Kidney (tissue), 14 donors: ENCODE data around the gene RIMBP2. TPM values are rescaled to one million over a fixed set of nuclear protein-coding genes. Genes with fewer than 3 reads are reported as not detected.
A peak's percentile ranks its signal among the peaks of the same experiment; 100 is the strongest.

Experiments used
- DNase-seq, 5 donors: peaks; one replicate each; pipeline ENCODE4 v3.0.0-alpha.2; 2013 to 2020
- FAIRE-seq: peaks from 2 replicates; lab custom pipeline; 2012; peaks lifted over from hg19 to GRCh38; lab: Jason Lieb, UNC
- H3K27ac ChIP-seq, 2 donors: one replicate each; pipeline ENCODE4 v1.7.0; 2013; ENCODE audit warnings: low read depth in 2 of 2, low read length in 2 of 2, inconsistent platforms in 1 of 2
- H3K27me3 ChIP-seq: one replicate; pipeline ENCODE4 v1.7.1; 2013; ENCODE audit warnings: low read length, inconsistent platforms; ENCODE audit not compliant: control insufficient read depth, insufficient read depth
- H3K36me3 ChIP-seq, 3 donors: one replicate each; pipeline versions ENCODE4 v1.7.0 to v1.7.1; 2013; ENCODE audit warnings: low read length in 3 of 3, control low read depth in 1 of 3, inconsistent platforms in 1 of 3; ENCODE audit not compliant: insufficient read depth in 3 of 3, control insufficient read depth in 2 of 3
- H3K4me1 ChIP-seq, 3 donors: one replicate each; pipeline versions ENCODE4 v1.7.0 to v1.7.1; 2013; ENCODE audit warnings: low read length in 3 of 3, inconsistent platforms in 1 of 3, low read depth in 1 of 3; ENCODE audit not compliant: control insufficient read depth in 2 of 3, insufficient read depth in 2 of 3
- H3K4me3 ChIP-seq, 3 donors: one replicate each; pipeline versions ENCODE4 v1.7.0 to v1.8.1; 2013; ENCODE audit warnings: low read length in 3 of 3, control low read depth in 1 of 3, inconsistent platforms in 1 of 3
- H3K9ac ChIP-seq, 3 donors: one replicate each; pipeline versions ENCODE4 v1.7.0 to v1.7.1; 2013; ENCODE audit warnings: low read length in 3 of 3, control low read depth in 1 of 3, inconsistent platforms in 1 of 3
- H3K9me3 ChIP-seq, 3 donors: one replicate each; pipeline versions ENCODE4 v1.7.0 to v1.7.1; 2013; ENCODE audit warnings: low read length in 3 of 3, control low read depth in 1 of 3, inconsistent platforms in 1 of 3; ENCODE audit not compliant: control insufficient read depth in 2 of 3, insufficient read depth in 1 of 3
- CTCF ChIP-seq: IDR thresholded peaks from 3 replicates; pipeline ENCODE4 v1.5.1; 2012; ENCODE audit warnings: mild to moderate bottlenecking, moderate library complexity, borderline replicate concordance; ENCODE audit not compliant: insufficient read depth; ENCODE audit errors: extremely low read depth
- intact Hi-C: fragments of 100-400 bp; cut with DNase I; formaldehyde crosslinking; loops from one replicate; pipeline ENCODE4 v1.11.1; 2022
- polyA plus RNA-seq: library from polyadenylated mRNA; stranded (reverse); fragments of 350-450 nt; fragmentation: Illumina TruSeq; extraction: RNeasy Lipid Tissue Mini Kit (QIAGEN cat#74804); gene quantifications from one replicate; pipeline ENCODE4 v1.2.3, GENCODE V29; 2014; ENCODE audit warnings: low read depth, low replicate concordance; ENCODE audit not compliant: insufficient read depth
- total RNA-seq: library from RNA; stranded (reverse); fragmentation: NEBNext Ultra II Directional; extraction: Animal tissue kit (Norgen Biotek cat#: 25700); gene quantifications from one replicate; pipeline ENCODE4 v1.2.1, GENCODE V29; 2021
- donor health status: control.
- donor health status: control.
- donor health status: control.
- donor health status: control.
- donor health status: control.
- donor health status: DM: yes; HTN: yes; CAD: no.
- donor health status: Normal renal cell carcinoma (clear cell type).

The RIMBP2 gene
- total and polyA plus RNA-seq, 2 donors from 2014 or later: 2.8 to 51.7 TPM

- intact Hi-C loops: no loop called here
- Histone ChIP-seq H3K4me1 (no peaks in the 10 kb centered on the region), H3K9me3 (no peaks in the 10 kb centered on the region), H3K36me3 (no peaks in the 10 kb centered on the region), H3K4me3 (no peak overlapping the region), H3K27me3 (no peaks in the 10 kb centered on the region), H3K27ac (no peak overlapping the region), H3K9ac (no peak overlapping the region)
- no peak for TF ChIP-seq CTCF
- DNase-seq: peak in 1 of 5 donors; percentile 15
- FAIRE-seq: no peak
Measured at GRCh38 chr12:130698106-130698505, 18.0 kb downstream of the RIMBP2 start.

- FAIRE-seq: no peak
- H3K9me3 ChIP-seq: no peaks in the 10 kb centered on the region
- no peak overlapping the region for H3K27ac ChIP-seq
- TF ChIP-seq CTCF: no peak
- H3K4me3 ChIP-seq: no peak overlapping the region
- intact Hi-C loops: no loop called here
- H3K27me3 ChIP-seq: no peaks in the 10 kb centered on the region
- no peak overlapping the region for H3K9ac ChIP-seq
- H3K4me1 ChIP-seq: no peaks in the 10 kb centered on the region
- H3K36me3 ChIP-seq: no peaks in the 10 kb centered on the region
- DNase-seq: peak in 1 of 5 donors; percentile 1
Measured at GRCh38 chr12:130696379-130697100, 19.6 kb downstream of the RIMBP2 start.

GRCh38 chr12:130695061-130695460 is 21.0 kb downstream of the RIMBP2 start:
- Histone ChIP-seq H3K4me1 (no peaks in the 10 kb centered on the region), H3K27me3 (no peaks in the 10 kb centered on the region), H3K4me3 (no peak overlapping the region), H3K9ac (no peak overlapping the region), H3K27ac (no peak overlapping the region), H3K9me3 (no peaks in the 10 kb centered on the region), H3K36me3 (no peaks in the 10 kb centered on the region)
- DNase-seq: peak in 1 of 5 donors; percentile 32
- FAIRE-seq: no peak
- intact Hi-C loops: no loop called here
- TF ChIP-seq CTCF: no peak
